HG03378 (cell line): ENCODE data around the gene AKNA.

ENCODE experiments used
- ATAC-seq: cut with Tn5 transposase; IDR thresholded peaks from one replicate; pipeline ENCODE4 v1.9.1; 2021; ENCODE audit warnings: mild to moderate bottlenecking, moderate library complexity; ENCODE audit not compliant: unreplicated experiment

AKNA gene

DNA sequence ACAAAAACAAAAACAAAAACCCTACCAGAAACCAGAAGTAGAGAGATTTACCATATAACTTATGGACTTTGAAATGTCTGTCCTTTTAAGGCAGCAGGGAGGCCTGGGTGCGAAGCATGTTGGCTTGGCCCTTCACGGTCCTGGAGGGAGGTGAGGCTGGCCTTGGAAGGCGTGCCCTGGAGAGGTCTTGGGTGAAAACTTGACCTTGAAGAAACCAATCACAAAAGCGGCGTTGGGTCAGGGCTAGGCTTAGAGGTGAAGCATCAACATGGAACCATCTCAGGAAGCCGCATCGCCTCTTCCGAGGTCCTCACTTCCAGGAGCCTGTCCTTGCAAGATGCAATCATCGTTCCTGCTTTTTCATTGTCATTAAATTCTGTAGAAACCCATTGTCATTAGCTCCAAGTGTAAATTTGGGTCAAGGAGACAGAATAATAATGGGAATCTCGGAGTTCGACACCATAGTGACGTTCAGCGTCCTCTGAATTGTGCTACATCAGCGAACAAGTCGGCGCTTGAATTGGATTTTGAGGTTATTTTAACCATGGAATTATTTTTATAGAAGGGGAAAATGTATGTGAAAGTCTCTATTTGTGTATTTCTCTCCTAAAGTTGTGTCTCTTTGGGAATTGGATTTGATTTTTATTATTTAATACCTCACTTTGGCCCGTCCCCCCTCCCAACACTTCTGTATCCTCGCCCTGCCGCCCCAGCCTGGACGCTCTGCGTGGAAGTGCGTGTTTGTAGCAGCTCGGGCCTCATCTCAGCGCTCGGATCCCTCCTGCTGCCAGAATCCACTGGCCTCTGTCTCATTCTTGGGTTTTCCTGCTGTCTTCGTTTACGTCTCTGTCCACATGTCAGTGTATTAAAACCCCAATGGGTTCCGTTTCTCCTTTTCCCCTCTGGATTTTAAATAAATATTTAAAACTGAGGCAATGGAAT is 75.9 kb downstream of the AKNA start:
- ATAC-seq = no peak

DNA sequence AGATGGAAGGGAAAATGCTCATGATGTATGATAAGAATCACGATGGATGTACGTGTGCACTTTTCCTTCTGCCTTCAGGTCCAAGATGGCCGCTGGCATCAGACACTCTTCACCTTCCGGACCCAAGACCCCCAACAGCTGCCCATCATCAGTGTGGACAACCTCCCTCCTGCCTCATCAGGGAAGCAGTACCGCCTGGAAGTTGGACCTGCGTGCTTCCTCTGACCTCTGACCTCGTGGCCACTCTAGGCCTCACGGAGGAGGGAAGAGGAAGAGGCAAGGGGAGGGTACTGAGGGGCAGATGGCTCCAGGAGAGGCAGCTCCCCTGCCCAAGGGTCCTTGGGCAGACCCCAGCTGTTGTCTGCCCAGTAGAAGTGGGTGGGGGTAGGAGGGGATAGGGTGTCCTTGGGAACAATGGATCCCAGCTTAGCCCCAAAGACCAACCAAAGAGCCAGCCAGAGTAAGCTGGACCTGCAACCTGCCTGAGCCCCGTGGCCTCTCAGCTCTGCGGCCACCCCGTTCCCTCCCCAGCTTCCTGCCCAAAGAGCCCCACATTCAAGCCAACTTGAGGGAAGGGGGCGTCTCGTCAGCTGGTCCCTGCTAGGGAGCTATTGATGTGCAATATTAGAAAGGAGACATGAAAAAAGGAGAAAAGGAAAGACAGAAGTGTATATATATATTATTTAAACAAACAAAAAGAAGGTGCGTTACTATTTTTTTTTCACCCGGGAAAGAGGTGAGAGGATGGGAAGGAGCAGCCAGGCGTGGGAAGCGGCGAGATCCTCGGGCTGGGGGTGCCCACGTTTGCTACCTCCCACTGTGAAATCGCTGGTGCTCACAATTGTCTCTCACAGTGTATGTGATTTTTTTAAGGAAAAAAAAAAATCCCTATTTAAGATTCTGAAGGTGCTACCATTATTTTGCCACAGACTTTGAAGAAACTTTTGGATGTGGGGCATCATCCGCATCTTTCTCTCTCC is 77.0 kb downstream of the AKNA start:
- no peak for ATAC-seq

DNA sequence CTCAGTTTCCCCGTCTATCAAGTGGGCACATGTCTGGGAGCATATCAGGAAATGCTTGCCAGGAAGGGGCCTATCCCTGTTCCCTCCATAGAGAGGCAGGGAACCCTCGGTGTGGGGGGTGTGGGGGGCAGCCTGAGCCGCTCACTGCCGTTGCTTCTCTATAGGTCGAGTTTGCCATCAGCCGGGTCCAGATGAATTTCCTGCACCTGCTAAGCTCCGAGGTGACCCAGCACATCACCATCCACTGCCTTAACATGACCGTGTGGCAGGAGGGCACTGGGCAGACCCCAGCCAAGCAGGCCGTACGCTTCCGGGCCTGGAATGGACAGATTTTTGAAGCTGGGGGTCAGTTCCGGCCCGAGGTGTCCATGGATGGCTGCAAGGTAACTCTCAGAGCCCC is 78.7 kb downstream of the AKNA start:
- no peak for ATAC-seq

DNA sequence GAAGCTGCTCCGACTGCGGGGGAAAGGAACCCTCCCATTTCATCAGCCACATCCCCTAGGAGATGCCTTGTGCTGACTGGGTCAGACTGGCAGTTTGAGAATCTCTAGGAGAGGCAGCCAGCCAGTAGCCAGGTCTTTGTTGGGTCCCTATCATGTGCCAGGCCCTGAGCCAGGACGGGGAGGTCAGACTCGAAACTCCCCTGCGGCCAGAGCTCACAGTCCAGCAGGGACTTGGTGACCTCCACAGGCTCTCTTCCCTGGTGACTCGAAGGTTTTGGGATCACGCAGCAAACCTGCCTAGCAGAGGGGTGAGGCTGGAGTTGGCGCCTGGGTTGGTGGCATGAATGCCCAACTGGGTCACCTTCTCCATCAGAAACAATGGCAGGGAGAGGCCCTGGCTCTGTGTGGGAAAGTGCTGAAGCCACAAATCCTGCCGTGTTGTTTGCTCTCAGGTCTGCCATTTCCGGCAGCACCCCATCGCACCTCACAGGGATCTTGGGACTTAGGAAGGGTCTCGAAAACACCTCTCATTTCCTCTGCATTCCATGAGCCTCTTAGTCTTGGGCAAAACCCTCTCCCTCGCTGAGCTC is 79.3 kb downstream of the AKNA start:
- ATAC-seq = no peak

DNA sequence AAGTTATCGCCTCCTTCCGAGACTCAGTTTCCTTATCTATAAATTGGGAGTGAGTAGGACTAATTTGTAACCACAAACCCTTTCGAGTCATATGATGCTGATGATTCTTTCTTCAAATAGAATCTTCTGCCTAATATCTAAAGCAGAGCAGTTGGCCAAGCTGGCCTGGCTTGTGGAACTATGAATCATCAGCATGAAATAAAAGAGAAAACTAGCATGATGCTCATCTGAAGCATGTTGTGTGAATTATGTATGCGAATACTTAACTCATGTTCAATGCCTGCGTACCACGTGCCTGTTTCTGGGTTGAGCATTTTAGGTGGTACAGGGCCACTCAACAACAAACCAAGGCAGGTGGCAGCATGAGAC is 79.9 kb downstream of the AKNA start:
- no peak for ATAC-seq

DNA sequence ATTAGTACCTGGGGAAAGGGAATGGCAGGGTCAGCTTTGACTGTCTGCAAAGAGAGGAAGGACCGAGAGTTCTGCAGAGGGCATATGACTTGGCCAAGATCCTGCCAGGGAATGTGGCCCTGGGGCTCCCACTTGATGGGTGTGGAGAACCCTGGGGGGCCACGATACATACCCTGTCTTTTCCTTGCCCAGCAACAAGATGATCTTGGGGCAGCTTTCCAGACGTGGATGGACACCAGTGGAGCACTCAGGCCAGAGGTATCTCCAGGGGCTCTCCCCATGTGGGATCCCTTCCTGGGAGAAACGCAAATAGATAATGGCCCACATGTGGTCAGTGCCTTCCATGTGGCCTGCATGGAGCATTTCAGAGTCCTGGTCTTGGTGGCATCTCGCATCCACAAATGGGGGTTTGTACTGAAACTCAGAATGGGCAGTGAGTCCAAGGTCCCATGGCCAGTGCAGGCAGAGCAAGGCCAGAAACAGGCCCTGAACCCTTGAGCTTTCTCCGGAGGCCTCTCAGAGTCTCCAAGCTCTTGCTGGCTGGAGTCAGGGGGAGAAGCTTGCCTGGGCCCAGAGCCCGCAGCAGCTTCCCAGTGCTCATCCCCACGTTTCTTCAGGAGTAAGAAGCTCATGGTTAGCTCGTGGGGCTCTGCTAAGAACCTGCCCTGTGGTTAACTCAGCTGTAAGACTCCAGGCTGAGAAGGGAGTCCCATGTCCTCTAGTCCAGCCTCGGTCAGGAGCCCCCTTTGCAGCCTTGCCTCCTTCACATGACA is 83.2 kb downstream of the AKNA start:
- no peak for ATAC-seq

DNA sequence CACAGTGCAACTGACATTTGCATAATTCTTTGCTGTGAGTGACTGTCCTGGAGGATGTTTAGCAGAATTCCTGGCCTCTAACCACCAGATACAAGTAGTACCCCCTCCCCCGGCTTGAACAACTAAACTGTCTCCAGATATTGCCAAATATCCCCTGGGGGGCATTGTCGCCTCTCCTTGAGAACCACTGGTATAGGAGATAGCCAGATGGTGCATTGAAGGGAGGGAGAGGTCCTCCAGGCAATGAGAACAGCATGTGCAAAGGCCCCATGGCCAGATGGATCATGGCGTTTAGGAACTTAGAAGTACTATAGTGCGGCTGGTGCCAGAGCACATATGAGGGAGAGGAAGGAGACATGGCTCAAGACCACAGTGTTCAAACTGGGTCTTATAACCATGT is 83.8 kb downstream of the AKNA start:
- no peak for ATAC-seq

DNA sequence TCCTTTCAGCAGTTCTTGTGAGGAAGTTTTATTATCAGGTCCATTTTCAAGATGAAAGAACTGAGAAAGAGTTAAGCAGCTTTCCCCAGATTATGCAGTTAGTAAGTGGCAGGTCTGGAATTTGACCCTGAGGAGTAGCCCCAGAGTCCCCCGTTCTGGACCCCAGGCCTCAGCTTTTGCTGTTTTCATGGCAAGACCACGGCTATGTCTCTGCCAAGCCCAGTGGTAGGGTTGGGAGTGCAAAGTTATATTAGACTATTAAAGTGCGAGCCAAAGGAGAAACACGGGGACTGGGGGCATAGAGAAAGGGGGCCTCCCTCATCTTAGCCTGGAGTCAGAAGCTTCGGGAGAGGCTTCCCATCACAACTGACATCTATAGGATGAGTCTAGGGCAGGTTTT is 84.2 kb downstream of the AKNA start:
- ATAC-seq = no peak

DNA sequence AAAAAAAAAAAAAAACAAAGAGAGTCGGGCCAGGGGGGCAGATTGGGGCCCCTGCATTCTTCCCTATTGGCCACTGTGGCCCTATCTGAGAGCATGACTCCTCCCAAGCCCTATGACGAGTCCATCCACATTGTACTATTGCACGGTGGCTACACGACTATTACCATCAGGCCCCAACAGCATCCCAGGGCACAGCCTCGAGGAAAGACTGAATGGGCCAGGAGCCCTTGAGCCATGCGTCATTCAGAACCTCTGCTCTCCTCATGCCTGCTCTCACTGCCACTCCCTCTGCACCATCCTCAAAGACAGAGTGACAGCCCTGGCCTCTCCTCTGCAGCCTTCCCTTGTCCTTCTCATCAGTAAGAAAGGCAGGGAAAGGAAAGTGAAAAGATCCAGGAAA is 85.1 kb downstream of the AKNA start:
- no peak for ATAC-seq

DNA sequence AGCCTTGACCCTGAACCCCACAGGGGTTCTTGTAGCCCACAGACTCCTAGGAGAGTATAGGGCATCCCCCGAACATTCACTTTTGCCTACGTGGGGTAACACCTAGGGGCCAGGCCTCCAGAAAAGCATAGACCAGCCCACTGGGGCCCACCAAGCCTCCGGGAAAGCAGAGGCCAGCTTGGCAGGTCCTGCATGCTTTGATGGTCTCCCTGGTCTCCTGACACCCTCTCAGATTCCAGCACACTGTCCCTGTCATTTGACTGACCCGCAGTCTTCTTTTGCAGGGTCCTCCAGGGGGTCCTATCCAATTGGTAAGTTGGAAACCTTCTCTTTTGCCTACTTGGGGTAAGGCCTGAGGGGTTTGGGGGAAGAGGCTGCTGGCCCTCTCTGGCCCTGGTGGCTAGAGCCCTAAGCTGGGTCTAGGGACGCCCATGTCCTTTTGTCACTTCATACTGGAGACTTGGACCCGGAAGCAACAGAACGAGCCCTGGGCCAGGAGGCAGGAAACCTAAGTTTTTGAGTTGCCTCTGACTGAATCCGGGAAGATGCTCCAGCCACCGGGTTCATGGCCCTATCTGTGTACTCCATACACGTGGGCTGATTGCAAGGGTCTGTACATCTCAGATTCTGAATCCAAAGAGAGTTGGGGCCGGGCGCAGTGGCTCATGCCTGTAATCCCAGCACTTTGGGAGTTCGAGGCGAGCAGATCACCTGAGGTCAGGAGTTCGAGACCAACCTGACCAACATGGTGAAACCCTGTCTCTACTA is 85.8 kb downstream of the AKNA start:
- no peak for ATAC-seq

DNA sequence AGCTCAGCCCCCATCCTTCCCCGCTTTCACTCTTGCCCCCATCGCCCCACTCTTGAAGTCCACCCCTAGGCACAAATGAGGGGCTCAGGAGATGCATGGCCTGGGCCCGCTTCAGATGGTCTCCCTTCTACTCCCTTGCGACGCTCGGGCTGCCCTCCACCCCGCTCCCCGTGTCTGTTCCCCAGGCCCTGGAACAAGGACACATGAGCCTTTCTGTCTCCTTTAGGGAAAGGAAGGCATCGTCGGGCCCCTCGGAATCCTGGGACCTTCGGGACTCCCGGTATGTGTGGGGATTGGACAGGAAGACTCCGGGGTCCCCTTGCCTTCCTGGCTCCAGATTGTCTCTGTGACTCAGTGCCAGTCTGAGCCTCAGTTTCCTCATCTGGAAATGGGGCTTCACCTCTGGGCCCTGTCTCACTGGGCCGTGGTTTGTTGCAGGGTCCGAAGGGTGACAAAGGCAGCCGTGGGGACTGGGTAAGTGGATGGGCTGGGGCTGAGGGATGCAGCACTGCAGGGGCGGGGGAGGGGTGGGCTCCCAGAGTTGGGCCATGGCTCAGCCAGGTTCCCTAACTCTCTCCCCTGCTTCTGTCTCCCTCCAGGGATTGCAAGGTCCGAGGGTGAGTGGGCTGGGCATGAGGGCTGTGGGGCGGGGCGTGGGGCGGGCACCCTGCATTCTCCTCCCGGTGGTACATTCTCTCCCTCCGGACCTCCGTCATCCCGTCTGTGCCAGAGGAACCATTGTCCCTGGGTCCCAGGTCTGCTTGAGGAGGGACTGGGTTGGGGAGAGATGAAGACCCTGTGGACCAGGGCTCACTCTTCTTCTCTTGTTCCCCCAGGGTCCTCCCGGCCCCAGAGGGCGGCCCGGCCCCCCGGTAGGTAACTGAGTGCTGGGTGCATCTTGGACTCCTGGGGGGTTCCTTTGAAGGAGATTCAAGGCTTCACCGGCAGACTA is 86.7 kb downstream of the AKNA start:
- ATAC-seq = no peak

DNA sequence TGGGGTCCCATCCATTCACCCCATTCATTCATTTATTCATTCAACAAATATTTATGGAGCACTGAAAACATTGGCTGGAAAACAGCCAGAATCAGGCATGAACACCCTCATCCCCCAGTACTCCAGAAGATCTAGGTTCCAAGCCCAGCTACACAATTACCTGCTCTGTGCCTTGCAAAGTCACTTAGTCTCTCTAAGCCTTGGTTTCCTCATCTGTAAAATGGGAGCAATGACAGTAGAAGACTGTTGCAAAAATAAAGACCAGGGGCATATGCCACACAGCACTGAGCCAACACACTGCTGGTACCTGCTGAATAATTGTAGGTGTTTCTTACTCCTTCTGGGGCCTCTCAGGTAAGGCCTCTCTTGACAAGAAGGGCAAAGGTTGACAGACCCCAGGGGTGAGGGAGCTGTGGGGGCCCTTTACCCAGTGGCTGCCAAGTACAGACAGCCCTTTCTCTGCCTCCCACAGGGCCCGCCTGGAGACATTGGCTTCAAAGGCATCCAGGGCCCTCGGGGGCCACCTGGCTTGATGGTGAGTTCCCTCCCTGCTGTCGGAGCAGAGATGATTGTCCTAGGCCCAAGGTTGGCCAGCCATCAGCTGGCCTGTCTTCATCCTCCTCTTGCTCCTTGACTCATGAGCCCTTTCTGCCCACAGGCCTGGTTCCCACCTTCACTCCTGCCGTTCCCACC is 87.5 kb downstream of the AKNA start:
- no peak for ATAC-seq

DNA sequence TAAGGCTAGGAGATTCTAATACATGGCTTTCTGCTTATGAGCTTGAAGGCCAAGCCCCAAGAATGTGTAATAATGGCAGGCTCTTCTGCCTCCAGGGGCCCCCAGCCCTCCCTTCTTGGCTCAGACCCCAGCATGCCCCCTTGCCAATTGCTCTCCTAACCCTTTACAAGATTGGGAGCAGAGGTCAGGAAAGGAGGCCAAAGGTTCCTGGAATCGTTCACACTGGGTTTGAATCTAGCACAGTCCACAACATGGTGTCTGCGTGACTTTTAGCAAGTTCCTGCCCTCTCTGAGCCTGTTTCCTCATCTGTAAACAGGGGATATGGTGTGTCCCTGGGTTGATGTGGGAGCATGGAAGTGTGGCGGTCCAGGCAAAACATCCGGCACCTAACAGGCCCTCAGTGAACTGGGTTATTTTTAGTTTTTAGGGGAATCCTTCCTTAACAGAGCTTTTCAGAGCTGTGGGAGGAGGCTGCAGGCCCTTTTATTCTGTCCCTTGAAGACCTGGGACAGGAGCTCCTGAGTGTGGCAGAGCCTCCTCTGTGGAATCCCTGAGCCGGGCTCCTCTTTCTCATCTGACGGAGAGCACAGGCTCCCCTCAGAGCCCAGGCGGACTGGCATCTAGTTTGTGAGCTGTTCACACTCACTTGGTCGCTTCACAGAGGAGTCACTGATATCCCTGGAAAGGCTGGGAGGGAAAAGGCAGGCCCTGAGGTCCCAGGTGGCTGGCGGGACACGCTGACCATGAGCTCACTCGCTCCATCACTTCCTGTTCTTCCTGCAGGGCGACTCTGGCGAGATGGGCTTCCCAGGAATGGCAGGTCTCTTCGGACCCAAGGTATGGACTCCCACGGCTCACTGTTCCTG is 88.3 kb downstream of the AKNA start:
- ATAC-seq = no peak

DNA sequence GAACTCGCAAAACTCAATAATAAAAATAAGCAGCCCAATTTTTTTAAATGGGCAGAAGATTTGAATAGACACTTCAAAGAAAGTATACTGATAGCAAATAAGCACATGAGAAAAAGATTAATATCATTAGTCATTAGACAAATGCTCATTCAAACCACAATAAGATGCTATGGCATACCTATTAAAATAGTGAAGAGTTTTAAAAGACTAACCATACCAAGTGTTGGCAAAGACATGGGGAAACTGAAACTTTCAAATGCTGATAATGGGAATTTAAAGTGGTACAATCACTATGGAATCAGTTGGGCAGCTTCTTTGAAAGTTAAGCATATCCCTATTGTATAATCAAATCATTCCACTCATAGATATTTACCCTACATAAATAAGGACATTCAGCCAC is 91.4 kb downstream of the AKNA start:
- ATAC-seq = no peak

DNA sequence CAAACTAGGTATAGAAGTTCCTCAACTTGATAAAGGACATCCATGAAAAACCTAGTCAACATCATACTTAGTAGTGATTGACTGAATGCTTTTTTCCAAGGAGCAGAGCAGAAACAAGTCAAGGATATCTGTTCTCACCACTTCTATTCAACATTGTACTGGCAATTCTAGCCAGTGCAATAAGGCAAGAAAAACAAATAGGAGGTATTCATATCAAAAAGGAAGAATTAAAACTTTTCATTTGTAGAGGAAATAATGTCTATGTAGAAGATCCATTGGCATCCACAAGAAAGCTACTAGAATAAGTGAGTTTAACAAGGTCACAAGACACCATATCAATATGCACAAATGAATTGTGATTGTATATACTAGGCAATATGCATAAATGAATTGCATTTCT is 93.1 kb downstream of the AKNA start:
- ATAC-seq = no peak

DNA sequence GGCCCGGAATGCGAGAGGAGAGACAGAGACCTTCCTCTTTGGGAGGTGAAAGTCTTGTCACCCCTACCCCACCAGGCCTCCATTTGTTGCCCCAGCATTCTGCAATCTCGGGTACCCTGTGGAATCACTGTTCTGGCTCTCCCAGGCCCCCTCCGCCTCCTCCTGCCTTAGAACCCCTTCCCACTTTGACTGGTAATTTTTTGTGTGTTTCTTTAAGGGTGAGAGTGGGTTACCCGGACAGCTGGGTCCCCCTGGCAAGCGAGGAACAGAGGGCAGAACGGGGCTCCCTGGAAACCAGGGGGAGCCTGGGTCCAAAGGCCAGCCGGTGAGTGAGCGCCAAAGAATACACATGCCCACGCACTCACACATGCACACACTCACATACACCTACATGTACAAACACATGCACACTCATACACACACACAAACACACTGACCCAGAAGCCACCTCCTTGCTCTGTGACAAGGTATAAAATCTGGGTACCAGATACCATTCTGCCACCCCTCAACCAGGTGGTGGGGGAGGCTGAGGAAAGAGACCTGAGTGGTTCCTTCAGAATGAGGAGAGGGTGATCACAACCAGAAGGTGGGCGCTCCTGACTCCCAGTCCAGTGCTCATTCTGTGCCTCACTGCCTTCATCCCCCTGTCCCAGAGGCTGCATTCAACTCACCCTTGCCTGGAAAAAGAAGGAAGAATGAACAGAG is 95.7 kb downstream of the AKNA start:
- no peak for ATAC-seq

DNA sequence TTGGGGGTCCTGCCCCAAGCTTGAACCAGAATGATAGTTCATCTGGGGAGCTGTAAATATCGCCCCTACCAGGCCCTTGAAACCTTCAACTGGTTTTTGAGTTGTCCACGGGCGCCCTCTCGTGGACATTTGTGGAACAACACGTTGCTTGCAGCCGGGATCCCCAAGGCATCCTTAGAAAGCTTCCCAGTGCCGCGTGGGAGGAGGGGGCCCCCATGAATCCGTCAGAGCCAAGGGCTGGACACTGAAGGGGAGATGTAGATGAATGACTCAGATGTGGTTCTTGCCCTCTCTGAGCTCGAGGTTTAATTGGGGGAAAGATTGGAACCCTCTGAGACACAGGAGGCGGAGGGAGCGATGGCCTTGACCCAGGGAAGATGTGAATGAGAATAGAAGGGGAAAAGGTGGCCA is 96.7 kb downstream of the AKNA start:
- ATAC-seq = no peak
